RWPE2 (cell line): ENCODE data around the gene POU2F1.

Experiments used
- ATAC-seq: fragments of 200-7000 bp; cut with Tn5 transposase; 3 replicates; pipeline ENCODE4 v1.9.1; 2021; ENCODE audit warnings: low read depth
- DNase-seq: peaks from one replicate; pipeline ENCODE4 v3.0.0-alpha.2; 2020; ENCODE audit warnings: low spot score
- H3K27ac ChIP-seq: fragments of 450-650 bp; 2 replicates; pipeline ENCODE4 v1.5.1; 2017; ENCODE audit warnings: mild to moderate bottlenecking; ENCODE audit not compliant: poor library complexity, severe bottlenecking
- H3K27me3 ChIP-seq: fragments of 250-450 bp; sonication (Bioruptor Pico); 2 replicates; pipeline ENCODE4 v1.5.1; 2021; ENCODE audit warnings: mild to moderate bottlenecking, moderate library complexity; ENCODE audit not compliant: insufficient read depth, poor library complexity, severe bottlenecking
- H3K36me3 ChIP-seq: fragments of 250-450 bp; sonication (Bioruptor Pico); 2 replicates; pipeline ENCODE4 v1.5.1; 2020; ENCODE audit warnings: low read depth, mild to moderate bottlenecking, moderate library complexity
- H3K4me1 ChIP-seq: fragments of 250-450 bp; sonication (Bioruptor Pico); 2 replicates; pipeline ENCODE4 v1.5.1; 2021; ENCODE audit warnings: mild to moderate bottlenecking, moderate library complexity; ENCODE audit not compliant: insufficient read depth, poor library complexity, severe bottlenecking
- H3K4me3 ChIP-seq: fragments of 250-450 bp; sonication (Bioruptor Pico); 2 replicates; pipeline ENCODE4 v1.5.1; 2021; ENCODE audit warnings: mild to moderate bottlenecking, moderate library complexity; ENCODE audit not compliant: severe bottlenecking
- H3K9me3 ChIP-seq: fragments of 250-450 bp; sonication (Bioruptor Pico); 2 replicates; pipeline ENCODE4 v1.5.1; 2021; ENCODE audit warnings: mild to moderate bottlenecking, moderate library complexity; ENCODE audit not compliant: severe bottlenecking
- CTCF ChIP-seq: fragments of 450-650 bp; IDR thresholded peaks from one replicate; pipeline ENCODE4 v1.5.1; 2017; ENCODE audit warnings: mild to moderate bottlenecking, moderate library complexity; ENCODE audit not compliant: poor library complexity, severe bottlenecking

POU2F1 gene

DNA sequence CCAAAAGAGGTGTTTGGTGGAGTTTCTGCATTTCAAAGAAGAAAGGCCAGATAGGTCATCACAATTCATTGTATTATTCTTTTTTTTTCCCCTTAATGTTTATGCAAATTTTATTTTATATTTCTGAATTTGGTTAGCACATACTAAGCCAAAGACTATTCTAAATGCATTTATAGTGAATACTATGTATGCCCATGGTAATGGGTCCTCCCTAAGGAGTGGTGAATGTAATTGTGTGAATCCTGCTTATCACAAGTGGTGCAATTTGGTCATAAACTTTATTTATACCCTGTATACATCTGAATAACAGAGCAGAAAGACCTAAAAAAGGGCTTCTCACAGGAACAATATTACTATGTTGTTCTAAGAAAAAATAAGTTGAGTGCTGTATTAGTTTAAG lies 198.6 kb downstream of the POU2F1 start:
- Histone ChIP-seq H3K36me3 (no peaks in the 10 kb centered on the region), H3K4me1 (no peaks in the 10 kb centered on the region), H3K27me3 (no peaks in the 10 kb centered on the region), H3K27ac (no peak overlapping the region), H3K4me3 (no peak overlapping the region), H3K9me3 (no peaks in the 10 kb centered on the region)
- no peak for TF ChIP-seq CTCF
- no peak for DNase-seq
- no peak for ATAC-seq

GRCh38 chr1:167420510-167420909 lies 199.8 kb downstream of the POU2F1 start:
- ATAC-seq = no peak
- no peaks in the 10 kb centered on the region for H3K36me3 ChIP-seq
- no peaks in the 10 kb centered on the region for H3K9me3 ChIP-seq
- no peak overlapping the region for H3K4me3 ChIP-seq
- no peak overlapping the region for H3K27ac ChIP-seq
- no peaks in the 10 kb centered on the region for H3K4me1 ChIP-seq
- no peaks in the 10 kb centered on the region for H3K27me3 ChIP-seq
- TF ChIP-seq CTCF = no peak
- no peak for DNase-seq

- no peak for TF ChIP-seq CTCF
- Histone ChIP-seq H3K4me1 (no peaks in the 10 kb centered on the region), H3K4me3 (no peak overlapping the region), H3K27me3 (no peaks in the 10 kb centered on the region), H3K36me3 (no peaks in the 10 kb centered on the region), H3K9me3 (no peaks in the 10 kb centered on the region), H3K27ac (no peak overlapping the region)
- ATAC-seq (no peak; the same call in 2 of the 3 replicates), DNase-seq (no peak)
Observed at GRCh38 chr1:167423684-167424619, 203.3 kb downstream of the POU2F1 start.

DNA sequence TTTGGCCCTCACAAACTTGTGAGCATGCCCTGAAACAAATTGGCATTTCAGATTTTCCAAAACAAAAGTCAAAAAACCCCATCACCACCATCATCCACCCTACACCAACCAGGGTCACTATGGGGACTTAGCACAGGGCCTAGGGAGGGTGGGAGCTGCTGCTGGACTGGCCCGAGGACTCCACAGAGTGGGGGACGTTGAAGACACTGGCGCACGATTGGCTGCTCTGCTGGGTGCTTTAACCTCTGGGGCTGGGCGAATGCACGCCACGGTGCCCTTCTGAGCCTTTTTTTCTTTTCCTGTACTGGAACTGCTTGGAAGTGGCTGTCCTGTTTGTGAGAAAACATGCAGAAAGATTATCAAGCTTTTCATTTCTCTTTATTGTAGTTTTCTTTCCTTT lies 204.8 kb downstream of the POU2F1 start:
- Histone ChIP-seq H3K4me3 (no peak overlapping the region), H3K27ac (no peak overlapping the region), H3K4me1 (no peaks in the 10 kb centered on the region), H3K36me3 (no peaks in the 10 kb centered on the region), H3K9me3 (no peaks in the 10 kb centered on the region), H3K27me3 (no peaks in the 10 kb centered on the region)
- no peak for DNase-seq
- TF ChIP-seq CTCF = no peak
- ATAC-seq = no peak

GRCh38 chr1:167426716-167427115 lies 206.0 kb downstream of the POU2F1 start:
- no peak for TF ChIP-seq CTCF
- Histone ChIP-seq H3K4me3 (no peak overlapping the region), H3K4me1 (no peaks in the 10 kb centered on the region), H3K27ac (no peak overlapping the region), H3K9me3 (no peaks in the 10 kb centered on the region), H3K36me3 (no peaks in the 10 kb centered on the region), H3K27me3 (no peaks in the 10 kb centered on the region)
- ATAC-seq (no peak), DNase-seq (no peak)
